Fibroblast of lung (primary cell): ENCODE data around the gene PFDN1.

Source experiments
- EZH2 ChIP-seq: IDR thresholded peaks from 2 replicates; pipeline ENCODE4 v1.5.1; 2012; ENCODE audit warnings: low read length, control low read depth, mild to moderate bottlenecking; ENCODE audit errors: missing control alignments
- TF ChIP-seq, protein P1 (sequence below), 2 donors: IDR thresholded peaks in 1 of 2; conservative IDR thresholded peaks in 1 of 2; 1 replicate in 1 of 2; 2 replicates in 1 of 2; pipeline ENCODE4 v1.5.1; 2011 to 2012; ENCODE audit warnings: low read length in 2 of 2, control low read depth in 1 of 2, inconsistent platforms in 1 of 2, low read depth in 1 of 2, mild to moderate bottlenecking in 1 of 2

DNA sequence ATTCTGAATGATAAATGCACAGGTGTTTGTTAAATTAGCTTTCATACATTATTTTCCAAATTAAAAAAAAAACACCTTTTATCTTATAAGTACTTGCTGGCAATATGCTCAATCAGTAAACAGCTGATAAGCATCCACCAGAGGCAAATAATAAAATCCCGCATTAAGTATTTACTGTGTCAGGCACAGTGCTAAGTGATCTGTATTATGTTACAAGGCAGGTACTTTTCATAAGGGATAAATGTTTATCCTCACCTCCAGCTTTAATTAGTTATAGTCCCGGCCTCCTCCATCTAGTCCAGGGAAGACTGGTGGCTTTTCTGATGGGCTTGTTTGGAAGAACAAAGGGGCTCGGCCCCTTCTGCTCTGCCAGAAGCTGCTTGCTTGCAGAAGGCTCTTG lies 40.1 kb downstream of the PFDN1 start:
- TF ChIP-seq, protein P1, sequence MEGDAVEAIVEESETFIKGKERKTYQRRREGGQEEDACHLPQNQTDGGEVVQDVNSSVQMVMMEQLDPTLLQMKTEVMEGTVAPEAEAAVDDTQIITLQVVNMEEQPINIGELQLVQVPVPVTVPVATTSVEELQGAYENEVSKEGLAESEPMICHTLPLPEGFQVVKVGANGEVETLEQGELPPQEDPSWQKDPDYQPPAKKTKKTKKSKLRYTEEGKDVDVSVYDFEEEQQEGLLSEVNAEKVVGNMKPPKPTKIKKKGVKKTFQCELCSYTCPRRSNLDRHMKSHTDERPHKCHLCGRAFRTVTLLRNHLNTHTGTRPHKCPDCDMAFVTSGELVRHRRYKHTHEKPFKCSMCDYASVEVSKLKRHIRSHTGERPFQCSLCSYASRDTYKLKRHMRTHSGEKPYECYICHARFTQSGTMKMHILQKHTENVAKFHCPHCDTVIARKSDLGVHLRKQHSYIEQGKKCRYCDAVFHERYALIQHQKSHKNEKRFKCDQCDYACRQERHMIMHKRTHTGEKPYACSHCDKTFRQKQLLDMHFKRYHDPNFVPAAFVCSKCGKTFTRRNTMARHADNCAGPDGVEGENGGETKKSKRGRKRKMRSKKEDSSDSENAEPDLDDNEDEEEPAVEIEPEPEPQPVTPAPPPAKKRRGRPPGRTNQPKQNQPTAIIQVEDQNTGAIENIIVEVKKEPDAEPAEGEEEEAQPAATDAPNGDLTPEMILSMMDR (conservative IDR thresholded peaks at IDR 0.05 in 1 of 2, IDR thresholded peaks at IDR 0.05 in 1 of 2; ENCODE audit: low read depth in 1 of 2, low read length in 2 of 2) = no peak
- TF ChIP-seq EZH2 = no peak
